Measurements from ENCODE around the gene RRM2.
A peak's percentile ranks its signal among the peaks of the same experiment; 100 is the strongest.
"Not testable (repeated sequence)": the region's sequence is repeated elsewhere in the genome, so short reads cannot be mapped to it uniquely, and the experiment has no call there.

Gene RRM2

GRCh38 chr2:10132043-10132575 is 9.6 kb downstream of the RRM2 start:
- DNase-seq, result no peak

- DNase-seq, result no peak
These were observed 10.1 kb downstream of the RRM2 start for GRCh38 chr2:10132596-10132995.

- DNase-seq, result no peak
These were observed 10.6 kb downstream of the RRM2 start for GRCh38 chr2:10132996-10133647.

GRCh38 chr2:10135296-10136089 is 13.0 kb downstream of the RRM2 start:
- DNase-seq, result no peak

- no peak for DNase-seq
These were observed 13.8 kb downstream of the RRM2 start for GRCh38 chr2:10136101-10136934.

- no peak for DNase-seq
These were observed 14.7 kb downstream of the RRM2 start for GRCh38 chr2:10137053-10137843.

GRCh38 chr2:10139536-10139935 is 17.0 kb downstream of the RRM2 start:
- DNase-seq, result no peak

- DNase-seq, result no peak
These were observed 18.5 kb downstream of the RRM2 start for GRCh38 chr2:10140841-10141610.

- DNase-seq, result peak in 10 of 56 donors; percentile 15 to 55 (median 20)
These were observed 19.4 kb downstream of the RRM2 start for GRCh38 chr2:10141736-10142639.

GRCh38 chr2:10142640-10142965 is 20.1 kb downstream of the RRM2 start:
- no peak for DNase-seq

- DNase-seq, result no peak
These were observed 22.4 kb downstream of the RRM2 start for GRCh38 chr2:10144771-10145518.

- no peak for DNase-seq
These were observed 23.2 kb downstream of the RRM2 start for GRCh38 chr2:10145519-10146357.

- DNase-seq, result no peak
These were observed 23.9 kb downstream of the RRM2 start for GRCh38 chr2:10146366-10147005.

GRCh38 chr2:10147050-10147660 is 24.6 kb downstream of the RRM2 start:
- not testable (repeated sequence) for DNase-seq

- DNase-seq, result no peak
These were observed 25.7 kb downstream of the RRM2 start for GRCh38 chr2:10148268-10148667.

- DNase-seq, result no peak
These were observed 27.1 kb downstream of the RRM2 start for GRCh38 chr2:10149635-10150034.
